Hepatocyte (in vitro differentiated cells): ENCODE measurements around the gene SPART.

Experiments
- EZH2phosphoT487 ChIP-seq: fragments of 200-600 bp; sonication (generic); IDR thresholded peaks from one replicate; pipeline ENCODE4 v1.6.1; 2018; ENCODE audit warnings: antibody characterized with exemption, mild to moderate bottlenecking, low read depth, moderate library complexity; ENCODE audit not compliant: unreplicated experiment, severe bottlenecking
- TF ChIP-seq, protein P1 (sequence below): fragments of 200-600 bp; sonication (generic); IDR thresholded peaks from 2 replicates; pipeline ENCODE4 v1.5.1; 2016; ENCODE audit warnings: antibody characterized with exemption, mild to moderate bottlenecking; ENCODE audit not compliant: poor library complexity

DNA sequence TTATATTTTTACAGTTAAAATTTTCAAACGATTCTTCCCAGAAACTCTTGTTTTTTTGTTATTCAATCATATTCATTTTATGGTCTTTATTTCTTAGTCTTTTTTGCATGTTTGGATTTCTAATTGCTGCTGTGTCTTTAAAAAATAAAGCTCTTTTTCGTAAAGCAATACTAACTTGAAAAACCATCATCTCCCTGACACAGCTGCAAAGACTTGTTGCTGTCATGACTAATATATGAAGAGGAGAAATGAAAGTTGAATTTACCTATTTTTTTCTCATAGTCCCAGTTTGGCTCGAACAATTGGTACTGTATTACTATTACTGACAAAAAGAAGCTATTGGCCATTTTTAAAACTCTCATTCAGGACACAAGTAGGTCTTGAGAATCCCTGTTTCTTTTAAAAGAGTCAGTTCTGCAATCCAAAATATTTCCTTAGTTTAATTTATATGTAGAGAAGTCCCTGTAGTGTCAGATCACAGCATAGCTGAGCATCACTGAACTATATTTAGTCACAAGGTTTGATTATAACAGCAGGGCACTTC lies 12.1 kb upstream of the SPART start:
- TF ChIP-seq, protein P1, sequence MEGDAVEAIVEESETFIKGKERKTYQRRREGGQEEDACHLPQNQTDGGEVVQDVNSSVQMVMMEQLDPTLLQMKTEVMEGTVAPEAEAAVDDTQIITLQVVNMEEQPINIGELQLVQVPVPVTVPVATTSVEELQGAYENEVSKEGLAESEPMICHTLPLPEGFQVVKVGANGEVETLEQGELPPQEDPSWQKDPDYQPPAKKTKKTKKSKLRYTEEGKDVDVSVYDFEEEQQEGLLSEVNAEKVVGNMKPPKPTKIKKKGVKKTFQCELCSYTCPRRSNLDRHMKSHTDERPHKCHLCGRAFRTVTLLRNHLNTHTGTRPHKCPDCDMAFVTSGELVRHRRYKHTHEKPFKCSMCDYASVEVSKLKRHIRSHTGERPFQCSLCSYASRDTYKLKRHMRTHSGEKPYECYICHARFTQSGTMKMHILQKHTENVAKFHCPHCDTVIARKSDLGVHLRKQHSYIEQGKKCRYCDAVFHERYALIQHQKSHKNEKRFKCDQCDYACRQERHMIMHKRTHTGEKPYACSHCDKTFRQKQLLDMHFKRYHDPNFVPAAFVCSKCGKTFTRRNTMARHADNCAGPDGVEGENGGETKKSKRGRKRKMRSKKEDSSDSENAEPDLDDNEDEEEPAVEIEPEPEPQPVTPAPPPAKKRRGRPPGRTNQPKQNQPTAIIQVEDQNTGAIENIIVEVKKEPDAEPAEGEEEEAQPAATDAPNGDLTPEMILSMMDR: no peak
- no peak for TF ChIP-seq EZH2phosphoT487
